GM18505 (cell line): ENCODE data around the gene GRIK2.

Experiments
- ATAC-seq: cut with Tn5 transposase; IDR thresholded peaks from one replicate; pipeline ENCODE4 v1.9.1; 2021; ENCODE audit not compliant: unreplicated experiment
- POLR2A ChIP-seq: IDR thresholded peaks from 4 replicates; pipeline ENCODE4 v1.6.1; 2011; ENCODE audit warnings: borderline replicate concordance; ENCODE audit not compliant: insufficient read depth, insufficient read length; ENCODE audit errors: extremely low read depth

Gene GRIK2

DNA sequence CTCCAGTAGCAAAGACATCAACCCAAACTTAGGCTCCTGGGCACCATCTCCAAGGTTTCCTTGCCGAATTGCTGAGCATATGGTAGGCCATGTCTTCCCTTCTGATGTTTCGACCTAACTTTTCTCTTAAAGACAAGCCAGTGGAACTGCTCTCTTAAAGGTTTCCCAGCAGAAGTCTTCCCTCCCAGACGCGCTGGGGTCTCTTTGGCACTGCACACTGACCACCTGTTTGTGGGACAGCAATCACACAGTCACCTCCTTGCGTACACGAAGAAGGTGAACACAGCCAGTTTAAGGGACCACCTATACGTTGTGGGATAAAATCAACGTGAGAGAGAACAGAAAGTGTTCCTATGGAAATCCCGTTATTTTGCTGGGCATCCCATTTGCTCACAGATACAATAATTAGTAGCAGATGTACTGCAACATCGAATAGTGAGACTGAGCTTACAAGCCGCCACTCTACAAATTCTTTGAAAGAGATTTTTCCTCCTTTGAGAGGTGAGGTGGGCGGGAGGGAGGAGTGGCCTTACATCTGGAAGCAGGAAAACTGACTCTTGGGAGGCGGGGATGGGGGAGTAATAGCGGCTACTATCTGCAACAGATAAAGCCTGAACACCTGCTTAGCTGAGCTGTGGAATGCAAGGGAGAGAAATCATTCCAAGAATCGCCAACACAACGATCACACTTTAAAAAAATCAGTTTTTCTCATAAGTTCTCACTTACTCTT is 9.9 kb downstream of the GRIK2 start:
- no peak for ATAC-seq

DNA sequence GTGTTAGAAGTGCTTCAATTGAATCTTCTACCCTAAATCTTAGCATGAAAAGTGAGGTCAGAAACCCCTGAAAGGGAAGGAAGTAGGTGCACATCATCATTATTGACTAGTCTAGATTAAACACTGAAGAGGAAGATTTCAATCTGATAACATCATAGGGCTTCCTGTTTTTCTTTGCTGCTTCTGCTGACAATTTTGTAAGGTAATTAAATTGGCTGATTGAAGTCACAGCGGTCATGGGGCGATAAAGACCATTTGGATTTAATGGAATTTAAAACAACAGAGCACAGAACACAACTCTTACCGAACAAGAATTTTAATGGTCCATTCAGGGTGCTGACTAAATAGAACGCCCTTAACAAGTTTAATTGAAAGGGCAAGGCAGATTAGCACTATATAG is 11.3 kb downstream of the GRIK2 start:
- no peak for TF ChIP-seq POLR2A
- ATAC-seq = no peak

More for the DNA sequence above, 9.9 kb downstream of the GRIK2 start:
- no peak for TF ChIP-seq POLR2A

DNA sequence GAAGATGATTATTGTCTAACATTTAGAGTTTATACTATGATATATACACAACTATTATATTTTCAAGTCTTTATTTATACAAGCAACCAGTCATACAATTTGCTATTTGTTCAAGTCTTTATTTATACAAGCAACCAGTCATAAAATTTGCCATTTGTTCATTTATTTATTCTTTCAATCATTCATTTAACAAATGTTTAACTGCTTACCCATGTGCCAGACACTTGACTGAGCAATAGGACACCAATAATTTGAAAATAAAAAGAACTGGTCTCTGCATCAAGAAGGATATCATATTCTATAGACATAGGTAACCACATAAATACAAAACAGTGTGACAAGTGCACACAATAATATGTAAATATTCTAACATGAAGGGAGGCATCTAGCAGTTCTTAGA is 20.3 kb downstream of the GRIK2 start:
- TF ChIP-seq POLR2A = no peak
- ATAC-seq = no peak

DNA sequence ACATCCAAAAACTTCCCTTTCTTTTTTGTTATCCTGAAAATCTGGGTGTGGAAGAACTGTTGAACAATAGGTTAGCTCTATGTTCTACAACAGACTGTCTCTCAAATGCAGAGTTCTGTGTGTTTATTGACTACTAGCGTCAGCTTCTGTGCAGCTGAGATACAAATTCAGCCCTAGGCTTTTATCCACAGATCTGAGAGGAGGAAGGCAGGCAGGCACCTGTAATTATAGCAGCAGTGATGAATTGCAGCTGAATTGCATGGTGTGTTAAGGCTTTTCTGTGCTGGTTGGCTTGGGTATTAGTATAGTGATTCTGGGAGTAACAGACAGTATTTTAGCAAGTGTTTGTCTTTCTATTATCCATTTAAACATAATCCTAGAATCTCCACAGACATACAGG is 24.4 kb downstream of the GRIK2 start:
- TF ChIP-seq POLR2A = no peak
- ATAC-seq = no peak

DNA sequence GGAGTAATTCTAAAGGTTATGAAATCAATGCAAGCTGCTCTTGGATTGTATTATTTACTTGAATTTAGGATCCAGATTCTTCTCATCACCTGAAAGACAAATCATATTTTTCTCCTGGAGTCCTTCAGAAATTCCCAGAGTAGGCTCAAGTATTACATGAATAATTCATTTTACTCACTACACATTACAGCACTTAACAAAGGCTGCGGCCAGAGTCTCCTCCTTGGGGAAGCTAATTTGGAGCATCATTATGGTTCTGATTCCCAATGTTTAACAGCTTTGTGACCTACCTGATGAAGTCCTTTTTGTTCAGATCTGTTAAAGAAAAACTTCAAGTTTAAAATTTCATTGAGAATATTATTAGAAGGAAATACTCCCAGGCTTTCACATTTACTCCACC is 28.7 kb downstream of the GRIK2 start:
- no peak for TF ChIP-seq POLR2A
- ATAC-seq = no peak

DNA sequence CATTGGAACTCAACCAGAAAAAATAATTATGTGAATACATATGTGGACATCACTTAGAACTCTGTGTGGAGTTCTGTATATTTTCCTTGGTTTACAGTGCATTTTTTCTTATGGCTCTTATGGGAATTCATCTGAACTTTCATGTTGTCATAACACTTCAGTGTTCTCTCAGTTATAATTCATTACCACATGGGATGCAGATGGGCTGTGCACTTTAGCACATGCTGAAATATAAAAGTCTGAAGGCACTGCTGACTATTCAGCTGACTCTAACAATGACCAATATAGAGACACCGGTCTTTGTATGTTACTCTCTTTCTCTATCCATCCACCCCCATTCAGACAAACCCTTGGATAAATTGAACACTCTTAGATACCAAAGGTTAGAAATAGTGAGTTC is 29.3 kb downstream of the GRIK2 start:
- ATAC-seq = no peak

DNA sequence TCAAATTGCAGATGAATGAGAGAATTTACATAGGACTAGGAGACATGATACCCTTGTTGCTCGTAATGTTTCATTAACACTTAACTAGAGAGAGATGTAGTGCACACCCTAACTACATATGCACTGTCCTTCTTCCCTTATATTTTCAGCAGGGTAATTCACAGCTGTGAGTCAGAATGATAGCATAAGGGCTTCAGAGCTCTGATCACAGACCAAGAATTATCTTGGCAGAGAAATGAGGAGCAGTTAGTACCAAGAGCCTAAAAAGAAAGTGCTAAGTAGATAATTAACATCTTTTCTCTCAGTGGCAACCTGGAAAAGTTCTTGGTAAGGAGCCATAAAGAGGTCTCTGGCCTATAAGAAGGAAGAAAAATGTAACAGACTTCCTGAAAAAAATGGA is 35.8 kb downstream of the GRIK2 start:
- ATAC-seq = no peak
- no peak for TF ChIP-seq POLR2A

More for the DNA sequence above, 29.3 kb downstream of the GRIK2 start:
- no peak for TF ChIP-seq POLR2A

DNA sequence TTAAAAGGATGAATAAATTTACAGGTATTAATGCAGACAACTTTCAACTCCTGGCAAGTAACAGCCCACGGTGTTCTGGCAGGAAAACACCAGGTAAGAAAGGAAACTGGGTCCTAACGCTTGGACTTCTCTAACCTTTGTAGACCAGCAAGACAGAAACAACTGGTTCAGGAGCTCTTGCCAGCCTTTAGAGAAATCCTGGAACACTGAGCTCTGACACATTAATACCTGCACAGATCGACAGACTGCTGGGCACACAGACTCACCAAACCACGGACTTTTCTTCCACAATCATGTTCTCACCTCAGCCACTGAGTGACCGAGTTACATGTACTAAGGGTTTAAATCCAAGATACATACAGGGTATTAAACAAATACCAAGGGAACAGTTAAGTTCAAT is 36.3 kb downstream of the GRIK2 start:
- ATAC-seq = no peak
- TF ChIP-seq POLR2A = no peak

DNA sequence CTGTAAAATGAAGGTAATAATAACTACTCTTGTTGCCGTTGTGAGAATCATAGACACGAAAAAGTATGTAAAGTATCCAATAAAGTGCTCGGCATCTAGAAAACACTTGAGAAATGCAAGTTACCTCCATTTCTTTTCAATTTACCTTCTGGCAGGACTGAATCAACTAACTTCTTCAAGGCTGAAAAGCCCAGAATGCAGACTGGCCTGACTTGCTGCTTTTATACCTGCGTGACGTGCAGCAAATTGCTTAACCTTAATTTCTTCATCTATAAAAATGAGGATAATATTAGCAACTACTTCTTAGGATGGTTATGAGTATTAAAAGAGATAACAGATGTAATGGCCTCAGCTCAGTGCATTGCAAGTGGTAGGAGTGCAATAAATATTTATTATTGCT is 39.6 kb downstream of the GRIK2 start:
- no peak for ATAC-seq
- TF ChIP-seq POLR2A = no peak

DNA sequence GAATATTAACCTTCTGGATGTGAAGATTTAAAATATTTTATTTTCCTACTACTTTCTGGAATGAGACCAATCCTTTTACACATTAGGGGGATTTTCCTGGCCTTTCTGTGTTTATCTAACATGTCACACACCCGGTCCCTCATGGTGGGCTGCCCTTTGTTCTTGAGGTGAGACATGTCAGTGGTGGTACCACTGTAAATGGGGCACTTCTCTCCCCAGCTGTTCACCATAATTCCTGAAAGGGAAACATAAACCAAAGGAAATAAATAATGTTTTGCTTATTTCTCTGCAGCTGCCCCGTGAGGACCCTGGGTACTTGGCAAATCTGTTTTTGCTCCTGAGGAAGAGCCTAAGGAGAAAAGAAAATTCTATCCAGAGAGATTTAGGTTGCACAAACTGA is 41.1 kb downstream of the GRIK2 start:
- TF ChIP-seq POLR2A = no peak

DNA sequence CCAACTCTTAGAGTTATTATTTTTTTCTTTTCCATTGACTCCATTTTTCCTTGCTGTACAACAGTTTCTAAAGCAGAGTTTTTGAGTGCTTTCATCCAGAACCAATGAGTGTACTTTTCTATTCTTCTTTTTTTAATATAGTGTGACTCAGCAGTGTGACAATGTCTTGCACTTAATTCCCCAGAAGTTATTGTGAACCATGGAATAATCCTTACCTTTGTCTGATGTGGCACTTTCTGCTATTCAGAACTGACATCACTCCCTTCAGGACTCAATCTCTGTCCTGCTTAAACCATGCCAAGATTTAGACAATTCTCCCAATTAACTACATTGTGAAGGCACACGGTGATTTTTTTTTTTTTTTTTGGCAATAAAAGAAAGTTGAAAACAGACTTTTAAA is 41.5 kb downstream of the GRIK2 start:
- no peak for ATAC-seq
- no peak for TF ChIP-seq POLR2A

More for the DNA sequence above, 41.1 kb downstream of the GRIK2 start:
- no peak for ATAC-seq

DNA sequence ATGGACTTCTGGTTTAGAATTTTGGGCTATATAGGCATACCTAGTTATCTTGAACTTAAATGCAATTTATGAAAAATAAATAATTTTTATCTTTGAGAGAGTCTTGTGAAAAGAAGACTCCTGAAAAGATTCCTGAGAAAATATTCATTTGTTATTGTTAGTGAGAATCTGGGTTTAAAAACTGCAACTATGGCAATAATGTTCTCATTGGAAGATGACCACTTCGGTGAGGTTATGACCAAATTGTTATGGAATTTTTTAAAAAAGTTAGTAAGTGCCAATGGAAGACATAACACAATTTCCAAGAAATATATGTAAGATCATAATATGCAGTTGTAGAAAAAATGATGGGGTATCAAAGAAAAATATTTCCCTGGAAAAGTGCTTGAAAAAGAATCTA is 46.3 kb downstream of the GRIK2 start:
- no peak for TF ChIP-seq POLR2A

DNA sequence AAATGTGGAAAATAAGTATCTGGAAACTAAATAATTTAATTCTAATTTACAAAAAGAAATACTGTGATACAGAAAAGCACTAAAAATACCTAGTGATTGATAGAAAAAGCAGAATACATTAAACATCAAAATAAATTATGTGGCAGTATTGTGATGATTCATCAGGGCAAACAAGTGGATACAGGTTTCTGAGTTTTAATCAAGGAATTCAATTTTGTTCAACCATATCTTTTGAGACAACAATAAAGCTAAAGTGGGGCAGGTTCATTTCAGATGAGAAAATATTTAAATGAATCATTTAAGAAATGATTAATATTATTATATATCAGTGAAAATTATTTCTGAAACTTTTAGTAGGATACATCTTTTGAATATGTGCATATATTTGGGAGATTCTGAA is 49.8 kb downstream of the GRIK2 start:
- no peak for ATAC-seq

More for the DNA sequence above, 46.3 kb downstream of the GRIK2 start:
- ATAC-seq = no peak

DNA sequence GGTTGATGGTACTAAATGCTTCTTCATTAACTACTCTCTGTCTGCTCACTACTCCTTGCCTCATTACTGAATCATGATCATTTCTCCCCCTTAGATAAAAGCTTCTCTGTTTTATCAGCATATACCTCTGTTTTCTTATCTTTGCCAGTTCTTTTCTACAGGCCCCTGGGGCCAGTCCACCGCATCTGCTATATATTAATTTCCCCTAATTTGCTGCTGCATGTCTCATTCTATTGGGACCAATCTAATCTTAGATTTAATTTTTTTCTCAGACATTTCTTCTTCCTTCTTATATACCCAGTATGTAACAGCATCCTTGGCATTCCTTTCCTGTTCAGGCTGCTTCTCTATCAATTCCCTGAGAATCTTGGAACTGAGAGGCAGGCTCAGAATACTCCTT is 51.2 kb downstream of the GRIK2 start:
- no peak for ATAC-seq
- no peak for TF ChIP-seq POLR2A

More for the DNA sequence above, 49.8 kb downstream of the GRIK2 start:
- no peak for TF ChIP-seq POLR2A

DNA sequence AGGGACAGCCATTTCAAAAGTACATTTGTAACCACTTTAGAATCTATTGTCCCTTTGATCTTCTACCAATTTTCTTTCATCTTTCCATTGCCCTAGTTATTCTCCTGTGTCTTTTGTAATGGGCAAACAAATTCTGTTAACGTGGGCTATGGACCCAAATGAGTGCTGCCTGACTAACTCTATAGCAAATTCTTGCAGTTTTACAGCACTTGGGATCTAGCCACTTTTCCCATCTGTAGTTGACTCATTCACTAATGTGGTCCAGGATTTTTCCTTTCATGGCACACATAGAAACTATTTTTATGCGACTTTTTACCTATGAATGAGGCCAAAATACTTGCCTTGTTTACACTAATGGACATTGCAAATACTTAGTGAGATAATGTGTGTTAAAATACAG is 52.0 kb downstream of the GRIK2 start:
- ATAC-seq = no peak
- no peak for TF ChIP-seq POLR2A
